Measurements from ENCODE around the gene FAM217A.

GRCh38 chr6:4021133-4021853 lies 57.6 kb downstream of the FAM217A start:
- no peak for TF ChIP-seq GATA3 (IDR thresholded peaks at IDR 0.05; ENCODE audit: low read depth, low read length)
- TF ChIP-seq GATA2 (IDR thresholded peaks at IDR 0.05; ENCODE audit: low read depth, low read length): no peak

Data from SH-SY5Y (cell line).